ES-I3 (cell line): ENCODE data around the gene SPATA6.
"Not testable (repeated sequence)": the region's sequence is repeated elsewhere in the genome, so short reads cannot be mapped to it uniquely, and the experiment has no call there.

ENCODE experiments used
- H3K36me3 ChIP-seq: 2 replicates; pipeline ENCODE4 v1.6.1; 2013; ENCODE audit warnings: mild to moderate bottlenecking, low read length, control low read depth, moderate library complexity; ENCODE audit not compliant: insufficient read depth
- H3K4me1 ChIP-seq: 2 replicates; pipeline ENCODE4 v1.6.1; 2013; ENCODE audit warnings: mild to moderate bottlenecking, control low read depth, low read length; ENCODE audit not compliant: insufficient read depth
- H3K9ac ChIP-seq: 2 replicates; pipeline ENCODE4 v1.6.1; 2013; ENCODE audit warnings: low read depth, mild to moderate bottlenecking, low read length, moderate library complexity
- H3K9me3 ChIP-seq: 2 replicates; pipeline ENCODE4 v1.6.1; 2013; ENCODE audit warnings: mild to moderate bottlenecking, low read length, moderate library complexity; ENCODE audit not compliant: control insufficient read depth, insufficient read depth

The SPATA6 gene

GRCh38 chr1:48344373-48344772 lies 127.6 kb downstream of the SPATA6 start:
- Histone ChIP-seq H3K9me3 (no peaks in the 10 kb centered on the region), H3K36me3 (no peaks in the 10 kb centered on the region), H3K9ac (no peak overlapping the region), H3K4me1 (no peaks in the 10 kb centered on the region)

- Histone ChIP-seq H3K36me3 (no peaks in the 10 kb centered on the region), H3K4me1 (no peaks in the 10 kb centered on the region), H3K9me3 (no peaks in the 10 kb centered on the region), H3K9ac (no peak overlapping the region)
Observed at GRCh38 chr1:48341221-48341620, 130.8 kb downstream of the SPATA6 start.

GRCh38 chr1:48338257-48338656 lies 133.7 kb downstream of the SPATA6 start:
- Histone ChIP-seq H3K9ac (no peak overlapping the region), H3K9me3 (no peaks in the 10 kb centered on the region), H3K36me3 (no peaks in the 10 kb centered on the region), H3K4me1 (no peaks in the 10 kb centered on the region)

- no peaks in the 10 kb centered on the region for H3K4me1 ChIP-seq
- H3K9ac ChIP-seq: no peak overlapping the region
- no peaks in the 10 kb centered on the region for H3K36me3 ChIP-seq
- no peaks in the 10 kb centered on the region for H3K9me3 ChIP-seq
Observed at GRCh38 chr1:48333316-48333715, 138.7 kb downstream of the SPATA6 start.

- H3K9ac ChIP-seq: no peak overlapping the region
- no peaks in the 10 kb centered on the region for H3K36me3 ChIP-seq
- H3K4me1 ChIP-seq: no peaks in the 10 kb centered on the region
- H3K9me3 ChIP-seq: no peaks in the 10 kb centered on the region
Observed at GRCh38 chr1:48332115-48332514, 139.9 kb downstream of the SPATA6 start.

GRCh38 chr1:48329905-48330304 lies 142.1 kb downstream of the SPATA6 start:
- H3K36me3 ChIP-seq: no peaks in the 10 kb centered on the region
- no peaks in the 10 kb centered on the region; the same call in 1 of the 2 replicates for H3K9me3 ChIP-seq
- no peak overlapping the region for H3K9ac ChIP-seq
- no peaks in the 10 kb centered on the region for H3K4me1 ChIP-seq

GRCh38 chr1:48329486-48329885 lies 142.5 kb downstream of the SPATA6 start:
- Histone ChIP-seq H3K4me1 (no peaks in the 10 kb centered on the region), H3K9me3 (no peaks in the 10 kb centered on the region; the same call in 1 of the 2 replicates), H3K36me3 (no peaks in the 10 kb centered on the region), H3K9ac (no peak overlapping the region)

- H3K9me3 ChIP-seq, H3K36me3 ChIP-seq, H3K9ac ChIP-seq, H3K4me1 ChIP-seq: not testable (repeated sequence)
Observed at GRCh38 chr1:48311829-48312228, 160.2 kb downstream of the SPATA6 start.

- no peaks in the 10 kb centered on the region for H3K36me3 ChIP-seq
- H3K4me1 ChIP-seq: no peaks in the 10 kb centered on the region
- no peaks in the 10 kb centered on the region for H3K9me3 ChIP-seq
- H3K9ac ChIP-seq: no peak overlapping the region
Observed at GRCh38 chr1:48309564-48310082, 162.4 kb downstream of the SPATA6 start.

GRCh38 chr1:48302652-48303051 lies 169.4 kb downstream of the SPATA6 start:
- 0 out of 2 replicates have a peak, but pooled peaks cover 3% of the 10 kb centered on the region for H3K9me3 ChIP-seq
- no peak overlapping the region for H3K9ac ChIP-seq
- H3K4me1 ChIP-seq: no peaks in the 10 kb centered on the region
- no peaks in the 10 kb centered on the region for H3K36me3 ChIP-seq

GRCh38 chr1:48294656-48295055 lies 177.3 kb downstream of the SPATA6 start:
- Histone ChIP-seq H3K4me1 (0 out of 2 replicates have a peak, but pooled peaks cover 3% of the 10 kb centered on the region), H3K9me3 (no peaks in the 10 kb centered on the region), H3K36me3 (no peaks in the 10 kb centered on the region), H3K9ac (no peak overlapping the region)

GRCh38 chr1:48294094-48294493 lies 177.9 kb downstream of the SPATA6 start:
- not testable (repeated sequence) for H3K9me3 ChIP-seq, H3K4me1 ChIP-seq

GRCh38 chr1:48292706-48293105 lies 179.3 kb downstream of the SPATA6 start:
- H3K4me1 ChIP-seq: 0 out of 2 replicates have a peak, but pooled peaks cover 3% of the 10 kb centered on the region
- H3K9me3 ChIP-seq: no peaks in the 10 kb centered on the region
- no peak overlapping the region for H3K9ac ChIP-seq
- H3K36me3 ChIP-seq: no peaks in the 10 kb centered on the region

More at GRCh38 chr1:48294094-48294493, 177.9 kb downstream of the SPATA6 start:
- H3K36me3 ChIP-seq, H3K9ac ChIP-seq: not testable (repeated sequence)

- H3K9me3 ChIP-seq: no peaks in the 10 kb centered on the region
- 0 out of 2 replicates have a peak, but pooled peaks cover 3% of the 10 kb centered on the region for H3K4me1 ChIP-seq
- no peaks in the 10 kb centered on the region for H3K36me3 ChIP-seq
- H3K9ac ChIP-seq: no peak overlapping the region
Observed at GRCh38 chr1:48291421-48291820, 180.6 kb downstream of the SPATA6 start.

GRCh38 chr1:48285525-48285924 lies 186.5 kb downstream of the SPATA6 start:
- Histone ChIP-seq H3K9me3 (no peaks in the 10 kb centered on the region), H3K36me3 (no peaks in the 10 kb centered on the region; the same call in 1 of the 2 replicates), H3K9ac (no peak overlapping the region)

More at GRCh38 chr1:48285525-48285924, 186.5 kb downstream of the SPATA6 start:
- no peaks in the 10 kb centered on the region for H3K4me1 ChIP-seq
